HepG2 (cell line): ENCODE measurements around the gene CC2D1A. TPM values are rescaled to one million over a fixed set of nuclear protein-coding genes. Genes with fewer than 3 reads are reported as not detected.

ENCODE experiments used
- ATAC-seq: fragments of 200-7000 bp; cut with Tn5 transposase; 3 replicates; pipeline ENCODE4 v1.9.1; 2020; ENCODE audit warnings: mild to moderate bottlenecking, moderate library complexity
- BruUV-seq: library from RNA; stranded (reverse); fragments of 400-500 nt; replicated peaks from 2 replicates; lab custom pipeline; 2021; lab: Mats Ljungman, UMichigan
- CTCF ChIA-PET: fragments of 300-600 bp; formaldehyde crosslinking; extraction: SDS; loops from one replicate; lab custom pipeline; 2021; ENCODE audit warnings: low total read pairs, inconsistent platforms, low intra/inter-chr PET ratio; lab: Yijun Ruan, JAX
- POLR2A ChIA-PET: fragments of 350-600 bp; sonication (Branson Sonifier 250); formaldehyde crosslinking; loops from one replicate; lab custom pipeline; 2020; ENCODE audit warnings: antibody characterized with exemption, inconsistent platforms; lab: Yijun Ruan, JAX
- DNase-seq: peaks from one replicate; pipeline ENCODE4 v3.0.0-alpha.2; 2015; ENCODE audit warnings: low spot score
- FAIRE-seq: peaks from 3 replicates; lab custom pipeline; 2011; peaks lifted over from hg19 to GRCh38; lab: Jason Lieb, UNC
- H2AFZ ChIP-seq: one replicate; pipeline ENCODE4 v1.6.1; 2011; ENCODE audit warnings: low read length, inconsistent platforms
- H3K27ac ChIP-seq: fragments of 300-600 bp; 3 replicates; pipeline ENCODE4 v1.8.0; 2011; ENCODE audit warnings: mixed run types, mild to moderate bottlenecking, mixed read lengths, low read length, inconsistent platforms; ENCODE audit not compliant: insufficient read depth; ENCODE audit errors: extremely low read length
- H3K27me3 ChIP-seq, 2 experiments: fragments of 200-600 bp in 1 of 2; 2 replicates in 1 of 2; 3 replicates in 1 of 2; pipeline versions ENCODE4 v1.6.0 to v1.8.0; 2011; ENCODE audit warnings: low read length in 2 of 2, mild to moderate bottlenecking in 2 of 2, moderate library complexity in 2 of 2, inconsistent platforms in 1 of 2; ENCODE audit not compliant: insufficient read depth in 2 of 2, control insufficient read depth in 1 of 2
- H3K36me3 ChIP-seq, 2 experiments: fragments of 200-600 bp in 1 of 2; replicated peaks in 1 of 2; 2 replicates in 1 of 2; 3 replicates in 1 of 2; pipeline versions ENCODE4 v1.5.1 to v1.8.0; 2011; ENCODE audit warnings: low read length in 2 of 2, inconsistent platforms in 1 of 2; ENCODE audit not compliant: insufficient read depth in 2 of 2, control insufficient read depth in 1 of 2
- H3K4me1 ChIP-seq: 2 replicates; pipeline ENCODE4 v1.5.1; 2012; ENCODE audit warnings: low read length, inconsistent platforms; ENCODE audit not compliant: insufficient read depth
- H3K4me2 ChIP-seq: 2 replicates; pipeline ENCODE4 v1.6.0; 2011; ENCODE audit warnings: low read depth, low read length, inconsistent platforms
- H3K4me3 ChIP-seq, 3 experiments: fragments of 200-600 bp in 1 of 3; sonication (generic), shearing (Covaris generic) in 1 of 3; replicated peaks in 1 of 3; 2 replicates each; pipeline ENCODE4 v1.5.1; 2011 to 2016; ENCODE audit warnings: low read length in 3 of 3, inconsistent platforms in 2 of 3, low read depth in 2 of 3, mild to moderate bottlenecking in 2 of 3, control low read depth in 1 of 3, mixed read lengths in 1 of 3; ENCODE audit not compliant: insufficient read depth in 1 of 3
- H3K79me2 ChIP-seq: one replicate; pipeline ENCODE4 v1.6.1; 2011; ENCODE audit warnings: low read length, inconsistent platforms; ENCODE audit not compliant: insufficient read depth
- H3K9ac ChIP-seq: 2 replicates; pipeline ENCODE4 v1.6.0; 2011; ENCODE audit warnings: mild to moderate bottlenecking, low read depth, low read length, inconsistent platforms; ENCODE audit not compliant: insufficient read depth
- H3K9me3 ChIP-seq: 2 replicates; pipeline ENCODE4 v1.5.1; 2012; ENCODE audit warnings: mild to moderate bottlenecking, low read length
- H4K20me1 ChIP-seq: 2 replicates; pipeline ENCODE4 v1.6.0; 2011; ENCODE audit warnings: inconsistent platforms, mild to moderate bottlenecking, low read length, moderate library complexity; ENCODE audit not compliant: insufficient read depth
- EED ChIP-seq: sonication (generic); formaldehyde crosslinking; IDR thresholded peaks from 2 replicates; pipeline ENCODE4 v1.5.0; 2020; ENCODE audit warnings: mild to moderate bottlenecking, missing genetic modification reagents
- EHMT2 ChIP-seq: fragments of 200-600 bp; sonication (generic); IDR thresholded peaks from 2 replicates; pipeline ENCODE4 v1.7.0; 2017; ENCODE audit warnings: antibody characterized with exemption, low read depth, low read length, borderline replicate concordance
- NFIB ChIP-seq: sonication (generic); formaldehyde crosslinking; IDR thresholded peaks from 2 replicates; pipeline ENCODE4 v1.9.0; 2021; ENCODE audit warnings: missing genetic modification reagents, mild to moderate bottlenecking, borderline replicate concordance
- PAX8 ChIP-seq: sonication (generic); formaldehyde crosslinking; IDR thresholded peaks from 2 replicates; pipeline ENCODE4 v1.8.0; 2022; ENCODE audit warnings: mild to moderate bottlenecking, missing genetic modification reagents, borderline replicate concordance
- RFX5 ChIP-seq: IDR thresholded peaks from 2 replicates; pipeline ENCODE4 v1.6.1; 2011; ENCODE audit warnings: low read depth, low read length, improper control_type of control experiment
- SETDB1 ChIP-seq: sonication (generic); formaldehyde crosslinking; IDR thresholded peaks from 2 replicates; pipeline ENCODE4 v1.5.1; 2020; ENCODE audit warnings: missing genetic modification reagents, mild to moderate bottlenecking, borderline replicate concordance
- STAT6 ChIP-seq: sonication (generic); formaldehyde crosslinking; IDR thresholded peaks from 2 replicates; pipeline ENCODE4 v1.4.0; 2020; ENCODE audit warnings: missing genetic modification reagents, mild to moderate bottlenecking, borderline replicate concordance
- ZBTB42 ChIP-seq: sonication (generic); formaldehyde crosslinking; IDR thresholded peaks from 2 replicates; pipeline ENCODE4 v1.5.0; 2020; ENCODE audit warnings: mild to moderate bottlenecking, missing genetic modification reagents
- ZFP82 ChIP-seq: sonication (generic); formaldehyde crosslinking; IDR thresholded peaks from 2 replicates; pipeline ENCODE4 v1.5.1; 2020; ENCODE audit warnings: mild to moderate bottlenecking, missing genetic modification reagents, borderline replicate concordance
- ZFYVE20 ChIP-seq: sonication (generic); formaldehyde crosslinking; IDR thresholded peaks from 2 replicates; pipeline ENCODE4 v1.8.0; 2023; ENCODE audit warnings: low read depth, mild to moderate bottlenecking, moderate library complexity, missing genetic modification reagents, borderline replicate concordance
- ZMYM2 ChIP-seq: sonication (generic); formaldehyde crosslinking; IDR thresholded peaks from 2 replicates; pipeline ENCODE4 v1.8.0; 2022; ENCODE audit warnings: mild to moderate bottlenecking, missing genetic modification reagents
- ZNF124 ChIP-seq: sonication (generic); formaldehyde crosslinking; IDR thresholded peaks from 2 replicates; pipeline ENCODE4 v1.4.0; 2020; ENCODE audit warnings: missing genetic modification reagents
- ZNF343 ChIP-seq: sonication (generic); formaldehyde crosslinking; IDR thresholded peaks from 2 replicates; pipeline ENCODE4 v1.4.0; 2020; ENCODE audit warnings: mild to moderate bottlenecking, missing genetic modification reagents
- ZNF75D ChIP-seq: sonication (generic); formaldehyde crosslinking; IDR thresholded peaks from 2 replicates; pipeline ENCODE4 v1.8.1; 2023; ENCODE audit warnings: missing genetic modification reagents, mild to moderate bottlenecking, borderline replicate concordance
- WGBS: methylation state at CpG from one replicate; pipeline ENCODE4 v1.1.6; 2017; ENCODE audit warnings: low lambda C conversion rate; 5-methylcytosine and 5-hydroxymethylcytosine counted together
- in situ Hi-C: cut with HindIII; loops from 2 replicates; pipeline ENCODE4 v1.10.0; 2017; ENCODE audit warnings: low pct_unique_long_range_greater_than_20kb; ENCODE audit not compliant: extremely low pct_ligation_motif_present
- intact Hi-C: fragments of 100-400 bp; cut with micrococcal nuclease; formaldehyde crosslinking; loops from one replicate; pipeline ENCODE4 v1.10.0; 2022; ENCODE audit not compliant: unreplicated experiment
- polyA plus RNA-seq, 8 experiments: library from polyadenylated mRNA; depleted of rRNA in 3 of 8; stranded (reverse) in 7 of 8; unstranded in 1 of 8; fragments of >200 nt; fragmentation: Illumina TruSeq in 4 of 8; extraction: Trizol in 4 of 8; gene quantifications; 2 replicates each; pipeline versions ENCODE4 v1.2.1 to v1.2.3, GENCODE V29; 2011 to 2016; ENCODE audit warnings: low read depth in 4 of 8, missing spikeins in 1 of 8, mixed read lengths in 1 of 8; ENCODE audit not compliant: insufficient read depth in 1 of 8
- total RNA-seq, 5 experiments: library from RNA; depleted of rRNA; stranded (reverse); fragments of >200 nt; fragmentation: Illumina TruSeq; extraction: Trizol; gene quantifications; 2 replicates each; pipeline ENCODE4 v1.2.3, GENCODE V29; 2016; ENCODE audit warnings: low read depth in 1 of 5

The CC2D1A gene
- total and polyA plus RNA-seq, 2 of the 13 experiments (the other 11 are each of a cell fraction or from before 2014, with no cell fraction given) = 9.7 to 11.5 TPM

- DNase-seq = no peak
- no peaks in the 10 kb centered on the region for H4K20me1 ChIP-seq
- H3K4me3 ChIP-seq = no peak overlapping the region
- no peak overlapping the region for H2AFZ ChIP-seq
- H3K36me3 ChIP-seq = no peaks in the 10 kb centered on the region; a peak in 1 of 5 replicates
- H3K4me2 ChIP-seq = no peak overlapping the region
- POLR2A ChIA-PET = no interaction called here
- WGBS = 46% methylated on average over 11 of the region's 22 CpGs
- FAIRE-seq = no peak
- peaks cover 4 to 20% of the 10 kb centered on the region in 2 experiments; a peak in 3 of 5 replicates for H3K27me3 ChIP-seq
- BruUV-seq = no TSS peak
- in situ Hi-C loops (no loop called here), intact Hi-C loops (no loop called here)
- H3K4me1 ChIP-seq = peaks cover 7% of the 10 kb centered on the region
- TF ChIP-seq EHMT2 = no peak
- no peak for TF ChIP-seq NFIB (CRISPR knock-in tag)
- TF ChIP-seq ZMYM2 (CRISPR knock-in tag) = no peak
- TF ChIP-seq STAT6 = no peak
- TF ChIP-seq ZFYVE20 (CRISPR knock-in tag) = no peak
- TF ChIP-seq PAX8 (CRISPR knock-in tag) = no peak
- no peak for TF ChIP-seq RFX5
- no peak for TF ChIP-seq ZBTB42
- TF ChIP-seq ZNF75D = no peak
- no peak for TF ChIP-seq EED
- TF ChIP-seq SETDB1 (CRISPR knock-in tag) = no peak
- no peak for TF ChIP-seq ZNF343 (CRISPR knock-in tag)
- TF ChIP-seq ZFP82 (CRISPR knock-in tag) = no peak
- TF ChIP-seq ZNF124 (CRISPR knock-in tag) = no peak
- ATAC-seq = no peak; the same call in 1 of the 3 replicates
- CTCF ChIA-PET = no interaction called here
- H3K27ac ChIP-seq = no peak overlapping the region
- H3K9me3 ChIP-seq = no peaks in the 10 kb centered on the region
- H3K79me2 ChIP-seq = no peaks in the 10 kb centered on the region
- no peak overlapping the region for H3K9ac ChIP-seq
These were observed 29.9 kb downstream of the CC2D1A start for GRCh38 chr19:13935765-13936510.
